Caco-2 (cell line): Measurements from ENCODE around the gene FXYD1. TPM values are rescaled to one million over a fixed set of nuclear protein-coding genes. Genes with fewer than 3 reads are reported as not detected.

Source experiments
- BruUV-seq: library from RNA; stranded (reverse); fragments of 400-500 nt; replicated peaks from 2 replicates; lab custom pipeline; 2021; lab: Mats Ljungman, UMichigan
- CTCF ChIA-PET: fragments of 300-600 bp; sonication (Branson Sonifier 250); formaldehyde crosslinking; loops from one replicate; lab custom pipeline; 2022; ENCODE audit warnings: antibody characterized with exemption; lab: Charles Lee
- POLR2A ChIA-PET: fragments of 300-600 bp; sonication (Branson Sonifier 250); formaldehyde crosslinking; loops from one replicate; lab custom pipeline; 2022; ENCODE audit warnings: antibody characterized with exemption; lab: Charles Lee
- DNase-seq, 2 experiments: peaks; one replicate each; pipeline versions ENCODE4 v3.0.0 to v3.0.0-alpha.2; 2020 to 2022
- H3K27me3 ChIP-seq: replicated peaks from 2 replicates; pipeline ENCODE4 v1.6.0; 2011; ENCODE audit warnings: low read length; ENCODE audit not compliant: control insufficient read depth, insufficient read depth
- H3K36me3 ChIP-seq: 2 replicates; pipeline ENCODE4 v1.5.1; 2011; ENCODE audit warnings: low read length; ENCODE audit not compliant: control insufficient read depth, insufficient read depth
- H3K4me1 ChIP-seq: fragments of 250-450 bp; sonication (Bioruptor Pico); 2 replicates; pipeline ENCODE4 v1.5.1; 2020; ENCODE audit warnings: mild to moderate bottlenecking
- H3K4me3 ChIP-seq: 2 replicates; pipeline ENCODE4 v1.5.1; 2011; ENCODE audit warnings: low read depth, mild to moderate bottlenecking, control low read depth, low read length
- H3K9me3 ChIP-seq: fragments of 250-450 bp; sonication (Bioruptor Pico); 2 replicates; pipeline ENCODE4 v1.5.1; 2020; ENCODE audit warnings: mild to moderate bottlenecking, moderate library complexity
- H3K27ac Mint-ChIP-seq: one replicate; pipeline ENCODE4 v1.8.0; 2022; ENCODE audit warnings: mixed read lengths; ENCODE audit not compliant: unreplicated experiment
- H3K27me3 Mint-ChIP-seq: one replicate; pipeline ENCODE4 v1.8.0; 2022; ENCODE audit warnings: mixed read lengths; ENCODE audit not compliant: insufficient read depth, unreplicated experiment
- H3K36me3 Mint-ChIP-seq: one replicate; pipeline ENCODE4 v1.8.0; 2022; ENCODE audit warnings: mild to moderate bottlenecking, mixed read lengths; ENCODE audit not compliant: insufficient read depth, unreplicated experiment
- H3K4me1 Mint-ChIP-seq: one replicate; pipeline ENCODE4 v1.8.0; 2022; ENCODE audit warnings: low read depth, mixed read lengths; ENCODE audit not compliant: unreplicated experiment
- H3K4me3 Mint-ChIP-seq: one replicate; pipeline ENCODE4 v1.8.0; 2022; ENCODE audit warnings: mild to moderate bottlenecking, moderate library complexity, mixed read lengths; ENCODE audit not compliant: unreplicated experiment
- H3K9me3 Mint-ChIP-seq: one replicate; pipeline ENCODE4 v1.8.0; 2022; ENCODE audit warnings: mixed read lengths; ENCODE audit not compliant: unreplicated experiment
- CTCF ChIP-seq, 2 experiments: fragments of 200-600 bp in 1 of 2; IDR thresholded peaks; 1 replicate in 1 of 2; 2 replicates in 1 of 2; pipeline versions ENCODE4 v1.5.1 to v1.8.0; 2011 to 2022; ENCODE audit warnings: antibody characterized with exemption in 1 of 2, control low read depth in 1 of 2, inconsistent platforms in 1 of 2, low read depth in 1 of 2, low read length in 1 of 2, mild to moderate bottlenecking in 1 of 2, moderate library complexity in 1 of 2; ENCODE audit not compliant: insufficient read depth in 1 of 2, severe bottlenecking in 1 of 2, unreplicated experiment in 1 of 2
- intact Hi-C: fragments of 100-400 bp; cut with micrococcal nuclease; formaldehyde crosslinking; loops from one replicate; pipeline ENCODE4 v1.10.0; 2022; ENCODE audit not compliant: unreplicated experiment
- total RNA-seq: library from RNA; stranded (reverse); gene quantifications from 2 replicates; pipeline ENCODE4 v1.2.3, GENCODE V29; 2022

The FXYD1 gene
- total RNA-seq, 1 experiment from 2014 or later = not detected

GRCh38 chr19:35136977-35137702 is 1.5 kb upstream of the FXYD1 start:
- H3K4me3 ChIP-seq = no peak overlapping the region
- Mint-ChIP-seq H3K36me3 (no peaks in the 10 kb centered on the region), H3K27me3 (peaks cover 2% of the 10 kb centered on the region), H3K9me3 (no peaks in the 10 kb centered on the region), H3K27ac (no peak overlapping the region), H3K4me1 (peaks cover 7% of the 10 kb centered on the region), H3K4me3 (no peak overlapping the region)
- peaks cover 9% of the 10 kb centered on the region; the same call in 1 of the 2 replicates for H3K4me1 ChIP-seq
- CTCF ChIA-PET = interaction anchor here (0.9 to 3.5 kb wide), 2 partner anchors 67 to 70 kb away, joined by 3 to 24 read pairs; no protein-coding TSS in a partner anchor
- POLR2A ChIA-PET = no interaction called here
- intact Hi-C loops = loop anchor here (5.0 kb wide), 2 partner anchors 110 to 165 kb away; partner anchors contain the start of gene LSR
- no TSS peak for BruUV-seq
- no peaks in the 10 kb centered on the region for H3K27me3 ChIP-seq
- no peak for TF ChIP-seq CTCF (IDR thresholded peaks at IDR 0.05; ENCODE audit: insufficient read depth in 1 of 2, low read depth in 1 of 2, low read length in 1 of 2, severe bottlenecking in 1 of 2, unreplicated experiment in 1 of 2)
- H3K36me3 ChIP-seq = no peaks in the 10 kb centered on the region
- H3K9me3 ChIP-seq = no peaks in the 10 kb centered on the region; the same call in 1 of the 2 replicates
- no peak for DNase-seq

GRCh38 chr19:35140207-35140961 is 1.8 kb downstream of the FXYD1 start:
- peaks cover 8% of the 10 kb centered on the region for H3K27me3 Mint-ChIP-seq
- intact Hi-C loops = no loop called here
- Histone ChIP-seq H3K4me3 (no peak overlapping the region), H3K36me3 (no peaks in the 10 kb centered on the region), H3K9me3 (no peaks in the 10 kb centered on the region; the same call in 1 of the 2 replicates), H3K27me3 (no peaks in the 10 kb centered on the region; the same call in 1 of the 2 replicates), H3K4me1 (peaks cover 16% of the 10 kb centered on the region; the same call in 1 of the 2 replicates)
- BruUV-seq = no TSS peak
- ChIA-PET CTCF (interaction anchor here (0.9 to 1.9 kb wide), 3 partner anchors 13 to 77 kb away, joined by 3 to 10 read pairs (median 4); partner anchors contain the start of genes FXYD3 and FXYD5), POLR2A (no interaction called here)
- H3K9me3 Mint-ChIP-seq = no peaks in the 10 kb centered on the region
- no peak overlapping the region for H3K4me3 Mint-ChIP-seq
- no peak for DNase-seq
- no peaks in the 10 kb centered on the region for H3K36me3 Mint-ChIP-seq
- H3K27ac Mint-ChIP-seq = no peak overlapping the region
- TF ChIP-seq CTCF (IDR thresholded peaks at IDR 0.05; ENCODE audit: insufficient read depth in 1 of 2, low read depth in 1 of 2, low read length in 1 of 2, severe bottlenecking in 1 of 2, unreplicated experiment in 1 of 2) = no peak
- H3K4me1 Mint-ChIP-seq = no peaks in the 10 kb centered on the region
